H1 (cell line): ENCODE measurements around the gene DSE. TPM values are rescaled to one million over a fixed set of nuclear protein-coding genes. Genes with fewer than 3 reads are reported as not detected.

Source experiments
- ASH2L ChIP-seq: fragments of 200-600, 300-600 bp; sonication (generic); IDR thresholded peaks from one replicate; pipeline ENCODE4 v1.7.1; 2017; ENCODE audit warnings: low read length
- CHD7 ChIP-seq: fragments of 300-600 bp; sonication (generic); IDR thresholded peaks from 2 replicates; pipeline ENCODE4 v1.7.1; 2012; ENCODE audit warnings: low read length, moderate library complexity, mild to moderate bottlenecking, inconsistent platforms; ENCODE audit not compliant: insufficient replicate concordance
- HDAC2 ChIP-seq, 2 experiments: fragments of 300-600 bp in 1 of 2; sonication (generic) in 1 of 2; IDR thresholded peaks; 2 replicates each; pipeline ENCODE4 v1.6.1; 2011 to 2012; ENCODE audit warnings: low read depth in 2 of 2, low read length in 2 of 2, mild to moderate bottlenecking in 2 of 2, moderate library complexity in 2 of 2, borderline replicate concordance in 1 of 2, inconsistent platforms in 1 of 2
- HDAC6 ChIP-seq: IDR thresholded peaks from one replicate; pipeline ENCODE4 v1.7.1; 2012; ENCODE audit warnings: low read depth, mild to moderate bottlenecking, inconsistent platforms, low read length, moderate library complexity
- TCF12 ChIP-seq: IDR thresholded peaks from 2 replicates; pipeline ENCODE4 v1.6.1; 2011; ENCODE audit warnings: low read depth, mild to moderate bottlenecking, low read length
- TEAD4 ChIP-seq: IDR thresholded peaks from 2 replicates; pipeline ENCODE4 v1.6.1; 2012; ENCODE audit warnings: low read depth, low read length, inconsistent platforms, mixed read lengths
- polyA plus RNA-seq, 7 experiments: library from polyadenylated mRNA; depleted of rRNA in 3 of 7; stranded (reverse) in 5 of 7; unstranded in 2 of 7; fragments of >200 nt in 5 of 7; fragments of 200-250 nt in 2 of 7; gene quantifications; 1 replicate in 5 of 7; 2 replicates in 1 of 7; 4 replicates in 1 of 7; pipeline versions ENCODE4 v1.2.1 to v1.2.3, GENCODE V29; 2011 to 2013; ENCODE audit warnings: missing spikeins in 2 of 7, mixed read lengths in 2 of 7
- total RNA-seq: library from RNA; stranded (reverse); fragmentation: NEBNext Ultra II Directional; extraction: Animal tissue kit (Norgen Biotek cat#: 25700); gene quantifications from 2 replicates; pipeline ENCODE4 v1.2.1, GENCODE V29; 2021

The DSE gene
- total and polyA plus RNA-seq, 2 of the 8 experiments (the other 6 are each of a cell fraction or from before 2014, with no cell fraction given), result 32.5 to 94.4 TPM

GRCh38 chr6:116373940-116374339, 3.2 kb downstream of the DSE start (continued):
- no peak for TF ChIP-seq HDAC2 (IDR thresholded peaks at IDR 0.05; ENCODE audit: borderline replicate concordance in 1 of 2, low read depth in 2 of 2, low read length in 2 of 2)
- no peak for TF ChIP-seq TEAD4
- TF ChIP-seq HDAC6, result no peak
- TF ChIP-seq ASH2L, result no peak
- TF ChIP-seq TCF12, result no peak
- TF ChIP-seq CHD7, result no peak
